HG03460 (cell line): ENCODE data around the gene ALDH2.
A peak's percentile ranks its signal among the peaks of the same experiment; 100 is the strongest.
"Not testable (repeated sequence)": the region's sequence is repeated elsewhere in the genome, so short reads cannot be mapped to it uniquely, and the experiment has no call there.

Source experiments
- ATAC-seq: cut with Tn5 transposase; IDR thresholded peaks from one replicate; pipeline ENCODE4 v1.9.1; 2021; ENCODE audit not compliant: unreplicated experiment

The ALDH2 gene

DNA sequence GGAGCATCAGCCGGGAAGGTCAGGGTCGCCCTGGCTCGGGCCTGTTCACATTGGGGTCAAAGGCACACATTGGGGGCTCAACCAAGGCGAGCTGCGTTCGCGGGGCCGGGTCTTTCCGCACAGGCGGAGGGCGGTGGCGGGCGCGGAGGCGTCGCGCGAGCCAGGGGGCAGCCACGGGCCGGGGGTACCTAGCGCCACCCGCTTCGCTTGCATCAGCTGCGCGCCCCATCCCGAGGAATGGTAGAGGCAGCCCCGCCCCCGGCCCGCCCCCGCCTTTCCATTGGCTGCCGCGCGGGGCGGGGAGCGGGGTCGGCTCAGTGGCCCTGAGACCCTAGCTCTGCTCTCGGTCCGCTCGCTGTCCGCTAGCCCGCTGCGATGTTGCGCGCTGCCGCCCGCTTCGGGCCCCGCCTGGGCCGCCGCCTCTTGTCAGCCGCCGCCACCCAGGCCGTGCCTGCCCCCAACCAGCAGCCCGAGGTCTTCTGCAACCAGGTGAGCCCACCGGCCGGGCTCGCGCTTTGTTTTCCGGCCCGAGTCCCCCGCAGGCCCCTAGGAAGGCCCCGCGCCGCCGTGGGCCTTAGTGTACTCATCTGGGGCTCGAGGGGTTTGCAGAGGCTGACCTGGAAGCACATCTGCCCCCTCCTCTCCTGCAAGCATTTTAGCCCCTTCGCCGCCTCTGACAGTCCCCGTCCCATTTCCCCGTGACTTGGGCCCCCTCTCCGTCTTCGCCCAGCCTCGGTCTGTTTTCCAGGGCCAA lies at the start of gene ALDH2:
Gene ALDH2, plus strand, starts transcription at position 326 of the 754 bp plus-strand sequence. Its CDS starts 50 bp downstream, at position 376.
- no peak for ATAC-seq

DNA sequence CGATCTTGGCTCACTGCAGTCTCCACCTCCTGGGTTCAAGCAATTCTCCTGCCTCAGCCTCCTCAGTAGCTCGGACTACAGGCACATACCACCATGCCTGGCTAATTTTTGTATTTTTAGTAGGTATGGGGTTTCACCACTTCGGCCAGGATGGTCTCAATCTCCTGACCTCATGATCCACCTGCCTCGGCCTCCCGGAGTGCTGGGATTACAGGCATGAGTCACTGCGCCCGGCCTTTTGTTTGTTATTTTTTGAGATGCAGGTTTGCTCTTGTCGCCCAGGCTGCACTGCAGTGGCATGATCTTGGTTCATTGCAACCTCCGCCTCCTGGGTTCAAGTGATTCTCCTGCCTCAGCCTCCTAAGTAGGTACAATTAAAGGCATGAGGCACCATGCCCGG lies 47.4 kb upstream of the ALDH2 start:
- not testable (repeated sequence) for ATAC-seq

DNA sequence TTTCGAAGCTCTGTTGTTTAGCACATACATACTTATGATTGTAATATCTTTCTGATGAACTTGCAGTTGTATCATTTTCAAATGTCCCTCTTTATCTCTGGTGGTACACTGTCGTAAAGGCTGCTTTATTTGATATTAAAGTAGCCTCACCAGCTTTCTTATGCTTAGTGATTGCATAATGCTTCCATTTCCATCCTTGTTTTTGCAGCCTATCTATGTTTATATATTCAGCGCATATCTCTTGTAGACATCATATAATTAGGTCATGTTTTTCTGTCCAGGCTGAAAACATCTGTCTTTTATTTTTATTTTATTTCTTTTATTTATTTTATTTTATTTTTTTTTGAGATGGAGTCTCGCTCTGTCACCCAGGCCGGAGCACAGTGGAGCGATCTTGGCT lies 46.3 kb upstream of the ALDH2 start:
- no peak for ATAC-seq

DNA sequence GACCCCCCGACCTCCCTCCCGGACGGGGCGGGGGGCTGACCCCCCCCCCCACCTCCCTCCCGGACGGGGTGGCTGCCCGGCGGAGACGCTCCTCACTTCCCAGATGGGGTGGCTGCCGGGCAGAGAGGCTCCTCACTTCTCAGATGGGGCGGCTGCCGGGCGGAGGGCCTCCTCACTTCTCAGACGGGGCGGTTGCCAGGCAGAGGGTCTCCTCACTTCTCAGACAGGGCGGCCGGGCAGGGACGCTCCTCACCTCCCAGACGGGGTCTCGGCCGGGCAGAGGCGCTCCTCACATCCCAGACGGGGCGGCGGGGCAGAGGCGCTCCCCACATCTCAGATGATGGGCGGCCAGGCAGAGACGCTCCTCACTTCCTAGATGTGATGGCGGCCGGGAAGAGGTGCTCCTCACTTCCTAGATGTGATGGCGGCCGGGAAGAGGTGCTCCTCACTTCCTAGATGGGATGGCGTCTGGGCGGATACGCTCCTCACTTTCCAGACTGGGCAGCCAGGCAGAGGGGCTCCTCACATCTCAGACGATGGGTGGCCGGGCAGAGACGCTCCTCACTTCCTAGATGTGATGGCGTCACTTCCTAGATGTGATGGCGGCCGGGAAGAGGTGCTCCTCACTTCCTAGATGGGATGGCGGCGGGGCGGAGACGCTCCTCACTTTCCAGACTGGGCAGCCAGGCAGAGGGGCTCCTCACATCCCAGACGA lies 42.9 kb upstream of the ALDH2 start:
- not testable (repeated sequence) for ATAC-seq

DNA sequence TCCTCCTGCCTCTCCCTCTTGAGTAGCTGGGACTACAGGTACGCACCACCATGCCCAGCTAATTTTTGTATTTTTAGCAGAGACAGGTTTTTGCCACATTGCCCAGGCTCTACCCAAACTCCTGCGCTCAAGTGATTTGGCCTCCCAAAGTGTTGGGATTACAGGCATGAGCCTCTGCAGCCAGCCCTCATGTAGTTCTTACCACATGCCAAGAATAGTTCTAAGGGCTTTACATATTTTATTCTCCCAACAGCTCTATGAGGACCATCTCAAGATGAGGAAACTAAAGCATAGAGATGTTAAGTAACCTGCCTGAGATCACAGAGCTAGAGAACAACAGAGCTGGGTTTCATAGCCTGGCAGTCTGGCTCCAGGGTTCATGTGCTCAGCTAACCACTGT lies 37.9 kb upstream of the ALDH2 start:
- ATAC-seq: no peak

DNA sequence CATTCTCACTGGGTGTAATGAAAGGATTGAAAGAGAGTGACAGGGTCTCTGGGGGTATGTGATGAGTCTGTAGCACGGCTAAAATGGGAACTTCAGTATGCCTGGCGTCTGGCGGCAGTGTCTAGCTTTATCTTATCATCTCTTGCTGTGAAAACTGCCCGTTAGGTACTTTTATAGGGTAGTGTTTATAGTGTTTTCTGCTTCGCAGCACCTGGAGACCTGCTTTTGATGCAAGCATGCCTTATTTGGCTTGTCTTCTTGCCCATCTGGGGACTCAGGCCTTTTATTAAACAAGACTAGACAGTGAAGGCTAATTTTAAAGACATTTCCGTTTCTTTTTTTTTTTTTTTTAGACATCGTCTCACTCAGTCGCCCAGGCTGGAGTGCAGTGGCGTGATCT lies 36.3 kb upstream of the ALDH2 start:
- no peak for ATAC-seq

DNA sequence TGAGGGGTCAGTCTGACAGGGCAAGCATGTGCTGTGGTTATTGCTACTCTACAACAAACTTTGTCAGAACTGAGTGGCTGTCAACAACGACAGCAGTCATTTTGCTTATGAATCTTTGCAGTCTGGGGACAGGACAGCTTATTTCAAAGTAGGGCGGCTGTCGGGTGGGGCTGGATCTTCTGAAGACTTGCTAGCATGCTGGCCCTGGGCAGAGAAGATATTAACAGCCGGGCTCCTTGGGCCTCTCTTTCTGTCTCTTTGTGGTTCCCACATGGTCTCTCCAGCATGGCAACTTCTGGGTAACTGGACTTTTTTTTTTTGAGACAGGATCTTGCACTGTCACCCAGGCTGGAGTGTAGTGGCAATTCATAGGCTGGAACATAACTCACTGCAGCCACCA lies 33.9 kb upstream of the ALDH2 start:
- no peak for ATAC-seq

DNA sequence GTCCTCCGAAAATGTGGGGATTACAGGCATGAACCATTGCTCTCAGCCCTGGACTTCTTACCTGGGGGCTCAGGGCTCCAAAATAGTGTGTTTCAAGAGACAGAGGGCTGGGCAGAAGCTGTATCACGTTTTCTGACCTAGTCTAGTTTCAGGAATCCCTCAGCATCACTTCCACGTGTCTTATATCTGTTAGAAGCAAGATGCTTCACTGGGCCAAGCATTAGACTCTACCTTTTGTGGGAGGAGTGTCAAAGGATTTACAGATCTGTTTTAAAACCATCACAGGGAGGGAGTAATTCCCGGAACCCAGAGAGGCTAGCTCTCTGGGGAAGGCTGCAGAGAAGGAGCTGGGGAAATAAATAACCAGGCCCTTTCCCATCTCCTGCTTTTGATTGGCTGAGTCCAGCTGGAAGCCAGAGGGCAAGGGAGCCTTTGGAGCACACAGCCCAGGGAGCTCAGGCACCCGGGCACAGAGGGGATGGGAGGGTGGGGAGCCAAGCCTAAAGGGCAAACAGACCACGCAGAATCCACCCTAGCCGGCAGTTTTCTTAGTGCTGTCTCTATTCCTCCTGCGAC lies 33.3 kb upstream of the ALDH2 start:
- no peak for ATAC-seq

DNA sequence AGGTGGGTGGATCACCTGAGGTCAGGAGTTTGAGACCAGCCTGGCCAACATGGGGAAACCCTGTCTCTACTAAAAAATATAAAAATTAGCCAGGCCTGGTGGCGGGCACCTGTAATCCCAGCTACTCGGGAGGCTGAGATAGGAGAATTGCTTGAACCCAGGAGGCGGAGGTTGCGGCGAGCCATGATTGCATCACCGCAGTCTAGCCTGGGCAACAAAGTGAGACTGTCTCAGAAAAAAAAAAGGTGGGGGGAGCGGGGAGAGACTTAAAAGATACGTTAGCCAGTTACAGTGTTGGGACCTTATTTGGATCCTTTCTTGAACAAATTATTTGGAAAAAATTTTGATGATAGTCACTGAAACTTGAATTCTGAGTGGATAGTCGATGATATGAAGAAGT lies 27.2 kb upstream of the ALDH2 start:
- not testable (repeated sequence) for ATAC-seq

DNA sequence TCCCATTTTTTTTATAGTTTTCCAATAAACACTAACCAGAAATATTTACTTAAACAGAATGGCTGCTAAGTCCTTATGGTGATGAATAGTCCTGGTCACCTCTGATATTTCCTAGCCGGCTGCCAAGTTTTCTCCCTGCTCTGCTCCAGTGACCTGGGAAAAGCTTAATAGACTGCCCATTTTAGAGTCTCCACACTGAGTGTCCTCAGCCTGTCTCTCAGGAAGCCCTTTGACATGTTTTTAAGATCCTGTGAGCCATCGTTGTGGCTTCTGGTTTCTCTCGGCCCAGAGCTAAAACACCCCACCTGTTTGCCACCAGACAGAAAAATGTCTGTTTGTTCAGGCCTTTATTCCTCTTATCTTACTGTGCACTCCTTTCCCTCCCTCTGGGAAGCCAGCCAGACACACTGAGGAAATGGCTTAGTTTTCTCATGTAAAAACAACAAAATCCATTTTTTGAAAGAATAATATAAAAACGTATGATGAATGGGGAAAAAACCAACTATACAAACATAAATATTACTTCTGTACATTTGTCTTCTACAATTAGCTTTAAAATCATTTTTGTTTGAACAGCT lies 25.4 kb upstream of the ALDH2 start:
- no peak for ATAC-seq

DNA sequence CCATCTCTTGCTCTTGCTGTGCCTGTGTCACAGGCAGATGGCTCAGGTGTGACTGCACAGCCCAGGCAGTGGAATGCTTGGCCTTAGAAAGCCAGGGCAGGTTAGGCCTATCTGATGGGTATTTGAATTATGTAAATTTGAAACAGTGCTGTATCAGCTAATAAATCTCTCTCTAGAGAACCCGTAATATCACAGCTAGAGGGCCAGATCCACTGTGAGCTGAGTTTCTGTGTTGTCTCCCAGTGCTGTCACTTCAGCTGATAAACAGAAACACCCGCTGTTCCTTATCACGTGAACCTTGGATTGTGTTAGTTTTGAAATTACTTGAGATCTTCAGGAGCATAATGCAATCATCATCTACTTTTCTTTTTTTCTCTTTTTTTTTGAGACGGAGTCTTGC lies 21.5 kb upstream of the ALDH2 start:
- ATAC-seq: no peak

DNA sequence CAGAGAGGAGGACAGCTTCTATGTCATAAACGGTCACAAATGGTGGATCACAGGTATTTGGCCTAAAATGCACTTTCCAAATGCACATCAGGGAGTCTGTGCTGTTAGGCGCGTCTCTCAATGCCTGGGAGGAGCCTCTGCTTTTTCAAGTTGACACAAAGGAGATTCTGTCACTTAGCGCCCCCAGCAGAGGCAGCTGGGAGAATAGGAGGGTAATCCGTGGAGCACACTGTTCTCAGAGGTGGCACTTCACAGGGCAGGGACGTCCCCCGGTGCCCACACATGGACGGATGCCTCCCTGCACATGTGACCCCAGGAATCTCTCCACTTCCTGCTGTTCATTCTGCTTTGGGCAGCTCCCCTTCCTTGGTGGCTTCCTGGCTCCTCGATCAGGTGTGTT lies 19.4 kb upstream of the ALDH2 start:
- ATAC-seq: no peak

DNA sequence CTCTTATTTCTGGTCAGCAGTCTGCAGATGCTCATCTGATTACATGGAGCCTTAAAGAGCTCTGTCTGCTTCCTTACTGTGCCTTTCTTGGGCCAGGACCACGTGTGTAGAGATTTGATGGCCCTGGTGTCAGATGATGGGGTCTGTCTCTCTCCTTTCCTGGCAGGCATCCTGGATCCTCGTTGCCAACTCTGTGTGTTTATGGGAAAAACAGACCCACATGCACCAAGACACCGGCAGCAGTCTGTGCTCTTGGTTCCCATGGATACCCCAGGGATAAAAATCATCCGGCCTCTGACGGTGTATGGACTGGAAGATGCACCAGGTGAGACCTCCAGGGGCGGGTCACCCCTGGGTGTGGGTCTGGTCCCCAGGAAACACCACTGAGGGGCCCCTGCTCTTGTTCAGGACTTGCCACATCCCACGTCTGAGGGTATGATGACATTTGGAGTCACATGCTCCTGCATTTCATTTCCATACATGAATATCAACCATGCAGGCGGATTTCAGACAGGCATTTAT lies 18.5 kb upstream of the ALDH2 start:
- ATAC-seq: no peak

DNA sequence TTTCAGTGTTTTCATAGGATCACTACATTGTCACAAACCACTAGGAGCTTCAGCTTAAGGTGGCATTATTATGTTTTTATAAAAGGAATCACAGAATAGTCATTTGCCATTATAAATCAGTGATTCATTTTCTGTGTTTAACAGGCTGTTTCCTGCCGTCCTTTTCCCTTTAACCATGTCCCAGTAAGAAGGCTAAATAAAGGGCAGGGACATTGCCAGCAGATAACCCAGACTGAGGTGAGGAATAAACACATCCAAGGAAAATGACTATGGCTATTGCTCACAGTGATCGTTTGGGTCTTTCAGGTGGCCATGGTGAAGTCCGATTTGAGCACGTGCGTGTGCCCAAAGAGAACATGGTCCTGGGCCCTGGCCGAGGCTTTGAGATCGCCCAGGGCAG lies 17.9 kb upstream of the ALDH2 start:
- ATAC-seq: no peak

DNA sequence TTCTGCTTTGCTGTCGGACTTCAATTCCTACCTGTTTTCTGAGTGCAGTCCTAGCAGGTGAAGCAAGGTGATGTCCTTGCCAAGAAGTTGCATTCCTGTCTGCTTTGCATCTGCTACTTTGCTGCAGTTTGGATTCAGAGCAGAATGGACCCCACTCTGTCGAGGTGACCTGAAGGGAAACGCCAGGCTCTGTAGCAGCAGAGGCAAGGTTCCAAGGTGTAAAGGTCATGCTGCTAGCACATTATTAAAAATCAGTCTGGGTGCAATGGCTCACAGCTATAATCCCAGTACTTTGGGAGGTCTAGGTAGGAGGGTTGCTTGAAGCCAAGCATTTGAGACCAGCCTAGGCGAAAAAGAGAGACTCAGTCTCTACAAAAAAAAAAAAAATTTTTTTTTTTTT lies 17.3 kb upstream of the ALDH2 start:
- no peak for ATAC-seq

DNA sequence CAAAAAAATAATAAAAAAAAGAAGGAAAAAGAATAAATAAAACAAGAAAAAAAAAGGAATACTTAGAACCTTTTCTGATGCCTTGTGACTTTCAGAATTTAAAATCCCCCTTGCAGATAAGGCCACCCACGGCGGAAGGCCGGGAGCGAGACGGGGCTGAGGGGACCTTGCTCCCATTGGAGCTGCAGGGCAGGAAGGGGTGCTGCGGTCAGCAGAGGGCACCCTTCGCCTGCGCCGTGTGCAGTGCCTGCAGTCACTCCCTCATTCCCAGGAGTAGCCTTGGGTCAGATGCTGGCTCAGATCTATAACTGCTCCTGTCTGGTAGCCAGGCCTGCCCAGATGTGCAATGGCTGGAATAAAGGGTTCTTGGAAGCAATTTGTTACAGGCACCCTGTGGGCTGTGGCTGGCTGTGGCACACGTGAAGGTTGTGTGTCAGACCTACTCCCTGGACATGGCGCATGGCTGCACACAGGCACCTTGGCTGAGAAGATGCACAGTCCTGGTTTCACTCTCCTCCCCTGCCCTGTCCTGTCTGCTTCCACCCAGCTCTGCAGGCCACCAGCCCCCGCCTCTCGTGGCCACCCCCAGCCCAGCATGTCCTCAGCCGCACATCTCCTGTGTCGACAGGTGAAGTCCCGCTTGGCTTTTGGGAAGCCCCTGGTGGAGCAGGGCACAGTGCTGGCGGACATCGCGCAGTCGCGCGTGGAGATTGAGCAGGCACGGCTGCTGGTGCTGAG lies 13.4 kb upstream of the ALDH2 start:
- ATAC-seq: no peak

DNA sequence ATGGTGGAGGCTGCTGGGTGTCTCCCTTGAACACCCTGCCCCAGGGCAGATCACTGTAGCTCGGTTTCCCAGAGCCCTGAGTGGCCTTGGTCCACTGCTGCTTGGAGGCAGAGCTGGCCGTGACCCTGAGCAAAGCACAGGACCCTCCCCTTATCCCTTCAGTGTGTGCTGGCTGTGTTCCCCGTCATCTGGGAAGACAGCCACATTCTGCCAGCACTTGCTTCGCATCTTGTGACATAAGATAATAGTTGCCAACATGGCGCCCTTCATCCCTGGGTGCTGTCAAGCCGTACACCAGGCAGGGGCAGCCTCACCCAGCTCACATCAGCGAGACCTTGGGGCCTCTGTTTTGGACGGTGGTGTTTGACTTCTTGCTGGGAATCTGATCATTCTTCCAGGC lies 12.1 kb upstream of the ALDH2 start:
- no peak for ATAC-seq

DNA sequence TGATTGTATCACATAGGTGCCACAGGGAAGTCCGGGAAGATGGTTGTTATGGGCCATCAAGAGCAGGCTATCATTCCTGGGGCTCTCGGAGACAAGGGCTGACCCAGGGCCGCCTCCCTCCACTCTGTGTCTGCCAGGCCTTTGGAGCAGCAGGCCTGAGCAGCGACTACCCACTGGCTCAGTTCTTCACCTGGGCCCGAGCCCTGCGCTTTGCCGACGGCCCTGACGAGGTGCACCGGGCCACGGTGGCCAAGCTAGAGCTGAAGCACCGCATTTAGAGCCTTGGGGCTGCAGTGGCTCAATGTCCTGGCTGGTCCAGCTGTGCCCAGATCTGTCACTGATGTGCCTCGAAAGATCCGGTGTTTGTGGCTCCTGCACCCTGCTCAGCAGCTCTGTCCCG lies 10.5 kb upstream of the ALDH2 start:
- no peak for ATAC-seq

DNA sequence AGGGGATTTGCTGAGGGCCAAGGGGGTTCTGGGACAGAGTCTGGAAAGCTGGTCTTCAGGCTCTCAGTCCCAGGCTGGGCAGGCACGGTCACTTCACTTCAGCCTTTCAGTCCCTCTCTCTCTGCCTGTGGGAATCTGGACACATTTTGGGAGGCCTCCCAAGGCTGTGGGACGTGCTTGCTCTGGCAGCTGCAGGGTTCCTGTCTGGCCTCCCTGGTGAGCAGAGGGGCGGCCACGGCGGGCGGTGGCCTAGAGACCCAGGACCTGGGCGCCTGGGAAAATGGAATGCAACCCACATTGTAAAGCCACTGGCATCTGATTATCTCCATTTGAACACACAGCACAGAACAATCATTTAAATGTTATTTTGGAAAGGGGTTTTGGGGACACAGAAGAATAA lies 10.1 kb upstream of the ALDH2 start:
- ATAC-seq: no peak

DNA sequence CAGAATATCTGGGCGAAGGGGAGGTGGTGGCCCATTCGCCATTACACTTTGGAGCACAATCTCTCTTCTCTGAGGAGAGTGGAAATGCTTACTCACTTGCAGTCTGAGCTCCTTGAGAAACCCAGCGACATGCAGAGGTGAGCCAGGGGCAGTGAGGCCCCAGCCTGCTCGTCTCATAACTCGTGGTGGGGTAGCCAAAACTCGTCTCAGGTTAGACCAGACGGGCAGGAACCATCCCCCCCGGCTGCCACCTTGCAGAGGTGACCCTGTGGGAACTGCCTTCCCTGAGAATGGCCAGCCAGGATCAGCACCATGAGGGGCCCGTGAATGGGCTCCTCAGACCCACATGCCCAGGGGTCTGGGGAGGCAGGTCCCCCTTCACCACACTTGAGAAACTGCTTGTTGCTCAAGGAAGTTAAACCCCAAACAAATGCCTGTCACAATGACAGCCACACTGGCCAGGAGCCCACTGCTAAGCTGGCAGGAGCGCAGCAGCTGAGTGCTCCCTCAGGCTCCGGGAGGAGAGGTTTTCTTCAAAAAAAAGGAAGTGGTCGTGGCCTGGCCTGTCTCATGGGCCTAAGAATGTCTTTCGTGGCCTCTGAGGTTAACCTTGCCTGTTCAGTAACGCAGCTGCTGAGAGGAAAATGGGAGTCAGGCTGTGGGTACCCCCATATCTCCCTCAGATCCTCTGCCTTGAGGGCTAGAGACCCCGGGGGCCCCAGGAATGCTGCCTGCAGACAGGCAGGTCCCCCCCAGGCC lies 9.2 kb upstream of the ALDH2 start:
- ATAC-seq: peak; percentile 53
